Fibroblast of villous mesenchyme (primary cell): ENCODE measurements around the gene FCN3. TPM values are rescaled to one million over a fixed set of nuclear protein-coding genes. Genes with fewer than 3 reads are reported as not detected.

Source experiments
- DNase-seq: peaks from one replicate; pipeline ENCODE4 v3.0.0-alpha.2; 2010; ENCODE audit warnings: low read depth
- H3K4me3 ChIP-seq: 2 replicates; pipeline ENCODE4 v1.5.1; 2011; ENCODE audit warnings: low read depth, mild to moderate bottlenecking, low read length
- CTCF ChIP-seq: IDR thresholded peaks from 2 replicates; pipeline ENCODE4 v1.5.1; 2012; ENCODE audit warnings: low read depth, mild to moderate bottlenecking, low read length; ENCODE audit not compliant: insufficient read depth
- total RNA-seq: library from RNA; depleted of rRNA; stranded (reverse); fragments of >200 nt; gene quantifications from 2 replicates; pipeline ENCODE4 v1.2.3, GENCODE V29; 2012

The FCN3 gene
- total RNA-seq, 1 donor = not detected

GRCh38 chr1:27356619-27357280 lies 17.9 kb downstream of the FCN3 start:
- DNase-seq = no peak
- H3K4me3 ChIP-seq = no peak overlapping the region
- TF ChIP-seq CTCF = no peak

- no peak for TF ChIP-seq CTCF
- no peak overlapping the region for H3K4me3 ChIP-seq
- no peak for DNase-seq
Measured at GRCh38 chr1:27356277-27356618, 18.4 kb downstream of the FCN3 start.

- DNase-seq = no peak
- no peak for TF ChIP-seq CTCF
- no peak overlapping the region for H3K4me3 ChIP-seq
Measured at GRCh38 chr1:27355683-27356082, 18.9 kb downstream of the FCN3 start.

GRCh38 chr1:27353629-27354028 lies 21.0 kb downstream of the FCN3 start:
- DNase-seq = no peak
- no peak overlapping the region for H3K4me3 ChIP-seq
- no peak for TF ChIP-seq CTCF

GRCh38 chr1:27353166-27353565 lies 21.5 kb downstream of the FCN3 start:
- no peak for DNase-seq
- no peak overlapping the region for H3K4me3 ChIP-seq
- TF ChIP-seq CTCF = no peak

GRCh38 chr1:27351541-27352107 lies 23.0 kb downstream of the FCN3 start:
- no peak for TF ChIP-seq CTCF
- no peak overlapping the region for H3K4me3 ChIP-seq
- DNase-seq = no peak
